ENCODE data around the gene BCR. TPM values are rescaled to one million over a fixed set of nuclear protein-coding genes. Genes with fewer than 3 reads are reported as not detected.

Gene BCR
- total RNA-seq, 2 experiments from 2014 or later, result 60.0 to 64.8 TPM

GRCh38 chr22:23182309-23183060 lies 2.2 kb downstream of the BCR start:
- peaks cover 20% of the 10 kb centered on the region for H3K36me3 Mint-ChIP-seq (ENCODE audit: low read depth)
- H3K4me1 Mint-ChIP-seq (ENCODE audit: low read depth), result peaks cover 66% of the 10 kb centered on the region
- H3K9me3 Mint-ChIP-seq, result no peaks in the 10 kb centered on the region
- intact Hi-C loops (cut with DNase I, micrococcal nuclease), result loop anchor here (1.0 to 5.0 kb wide), 4 partner anchors 35 to 355 kb away; partner anchors contain the start of gene RSPH14 (in 1 of the 2)
- peak overlapping the region; percentile 82 for H3K4me3 ChIP-seq (ENCODE audit: low read length)
- no peaks in the 10 kb centered on the region for H3K27me3 ChIP-seq (ENCODE audit: control insufficient read depth in 1 of 2, insufficient read depth in 2 of 2, low read length in 2 of 2)
- peak overlapping the region; percentile 84 for H3K27ac Mint-ChIP-seq
- DNase-seq, result peak in 9 of 14 experiments; percentile 21 to 79 (median 42)
- H3K27me3 Mint-ChIP-seq, result no peaks in the 10 kb centered on the region
- H3K27ac ChIP-seq (ENCODE audit: low read depth in 1 of 2, low read length in 2 of 2), result peak overlapping the region; percentile 30 to 35
- no peaks in the 10 kb centered on the region for H3K36me3 ChIP-seq (ENCODE audit: insufficient read depth, low read length)
- H3K9me3 ChIP-seq (ENCODE audit: control insufficient read depth in 1 of 2, insufficient read depth in 1 of 2, low read length in 2 of 2), result no peaks in the 10 kb centered on the region
- H3K4me3 Mint-ChIP-seq, result peak overlapping the region; percentile 99
- ATAC-seq (ENCODE audit: poor library complexity), result peak; percentile 16
- peaks cover 81% of the 10 kb centered on the region for H3K4me1 ChIP-seq (ENCODE audit: insufficient read depth, low read length)
- CTCF ChIA-PET, result interaction anchor here (1.2 to 1.9 kb wide), 3 partner anchors 9 to 108 kb away, joined by 4 to 6 read pairs (median 6); no protein-coding TSS in a partner anchor
- TF ChIP-seq CTCF (IDR thresholded peaks at IDR 0.05), result no peak
- POLR2A ChIA-PET, result interaction anchor here (2.2 kb wide), 1 partner anchor 34 kb away, joined by 4 read pairs; no protein-coding TSS in a partner anchor

DNA sequence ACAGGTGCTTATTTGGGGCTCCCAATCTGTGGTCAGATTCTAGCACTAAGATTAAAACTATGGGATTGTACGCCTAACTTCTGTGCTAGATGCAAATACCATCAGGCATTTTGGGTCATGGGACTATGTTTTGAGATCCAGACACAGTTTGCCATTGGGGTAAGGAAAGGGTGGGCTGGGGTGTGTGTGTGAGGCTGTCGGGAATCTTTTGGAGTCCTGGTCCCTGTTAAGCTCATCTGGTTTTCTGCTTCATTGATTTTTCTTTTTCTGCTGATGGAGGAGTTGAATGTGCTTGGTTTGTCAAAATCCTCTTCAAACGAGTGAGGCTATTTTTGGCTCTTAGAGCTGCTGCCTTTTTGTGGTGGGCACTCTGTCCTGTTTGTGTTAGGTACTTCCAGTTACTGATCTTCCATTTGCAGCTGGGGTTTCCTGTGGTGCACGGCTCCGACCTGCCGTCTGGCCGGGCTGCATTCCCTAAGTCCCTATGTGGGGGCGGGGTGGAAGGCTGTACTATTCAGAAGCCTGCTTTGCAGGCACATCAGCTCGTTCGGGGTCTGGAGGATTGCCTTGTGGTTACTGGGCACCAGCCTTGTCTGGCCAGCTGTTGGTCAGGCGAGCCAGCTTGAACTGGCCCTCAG lies 2.9 kb downstream of the BCR start:
- H3K4me1 ChIP-seq (ENCODE audit: insufficient read depth, low read length), result peaks cover 83% of the 10 kb centered on the region
- intact Hi-C loops (cut with DNase I, micrococcal nuclease), result loop anchor here (5.0 kb wide), 3 partner anchors 34 to 354 kb away; partner anchors contain the start of gene RSPH14 (in 1 of the 2)
- H3K27ac Mint-ChIP-seq, result peak overlapping the region; percentile 84
- no peaks in the 10 kb centered on the region for H3K9me3 ChIP-seq (ENCODE audit: control insufficient read depth in 1 of 2, insufficient read depth in 1 of 2, low read length in 2 of 2)
- POLR2A ChIA-PET, result interaction anchor here (0.9 to 1.4 kb wide), 3 partner anchors 33 to 60 kb away, joined by 3 to 4 read pairs (median 4); no protein-coding TSS in a partner anchor
- no peak for ATAC-seq (ENCODE audit: poor library complexity)
- TF ChIP-seq CTCF (IDR thresholded peaks at IDR 0.05), result no peak
- H3K4me1 Mint-ChIP-seq (ENCODE audit: low read depth), result peaks cover 73% of the 10 kb centered on the region
- peak overlapping the region; percentile 30 to 36 for H3K27ac ChIP-seq (ENCODE audit: low read depth in 1 of 2, low read length in 2 of 2)
- H3K4me3 Mint-ChIP-seq, result peak overlapping the region; percentile 99
- peak overlapping the region; percentile 82 for H3K4me3 ChIP-seq (ENCODE audit: low read length)
- no peaks in the 10 kb centered on the region for H3K27me3 Mint-ChIP-seq
- no peaks in the 10 kb centered on the region for H3K9me3 Mint-ChIP-seq
- no peak for DNase-seq
- H3K36me3 Mint-ChIP-seq (ENCODE audit: low read depth), result peaks cover 26% of the 10 kb centered on the region
- H3K27me3 ChIP-seq (ENCODE audit: control insufficient read depth in 1 of 2, insufficient read depth in 2 of 2, low read length in 2 of 2), result no peaks in the 10 kb centered on the region
- no peaks in the 10 kb centered on the region for H3K36me3 ChIP-seq (ENCODE audit: insufficient read depth, low read length)
- CTCF ChIA-PET, result interaction anchor here (1.2 to 1.9 kb wide), 4 partner anchors 10 to 107 kb away, joined by 4 to 6 read pairs (median 5); no protein-coding TSS in a partner anchor

DNA sequence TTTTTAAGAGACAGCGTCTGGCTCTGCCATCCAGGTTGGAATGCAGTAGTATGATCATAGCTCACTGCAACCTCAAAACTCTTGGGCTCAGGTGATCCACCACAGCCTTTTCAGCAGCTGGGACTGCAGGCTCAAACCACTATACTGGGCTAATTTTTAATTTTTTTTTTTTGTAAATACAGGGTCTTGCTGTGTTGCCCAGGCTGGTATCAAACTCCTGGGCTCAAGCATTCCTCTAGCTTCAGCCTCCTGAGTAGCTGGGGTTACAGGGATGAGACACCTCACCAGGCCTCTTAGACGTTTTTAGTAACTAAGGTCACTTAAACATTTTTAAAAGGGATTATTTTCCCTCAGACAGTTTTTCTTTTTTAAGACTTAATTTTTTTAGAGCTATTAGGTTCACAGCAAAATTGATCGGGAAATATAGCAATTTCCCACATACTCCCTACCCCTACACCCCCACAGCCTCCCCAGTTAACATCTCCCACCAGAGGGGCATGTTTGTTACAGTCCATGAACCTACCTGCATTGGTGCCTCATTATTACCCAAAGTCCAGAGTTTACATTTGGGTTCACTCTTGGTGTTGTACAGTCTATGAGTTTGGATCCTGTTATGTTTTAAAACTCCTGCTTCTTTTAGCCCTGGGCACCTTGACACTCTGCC lies 3.9 kb downstream of the BCR start:
- intact Hi-C loops (cut with DNase I, micrococcal nuclease), result loop anchor here (5.0 kb wide), 3 partner anchors 33 to 353 kb away; partner anchors contain the start of gene RSPH14 (in 1 of the 2)
- H3K4me1 Mint-ChIP-seq (ENCODE audit: low read depth), result peaks cover 66% of the 10 kb centered on the region
- no peaks in the 10 kb centered on the region for H3K27me3 ChIP-seq (ENCODE audit: control insufficient read depth in 1 of 2, insufficient read depth in 2 of 2, low read length in 2 of 2)
- CTCF ChIA-PET, result interaction anchor here (0.7 to 1.5 kb wide), 2 partner anchors 30 to 98 kb away, joined by 4 read pairs; no protein-coding TSS in a partner anchor
- peak overlapping the region; percentile 82 for H3K4me3 ChIP-seq (ENCODE audit: low read length)
- peaks cover 74% of the 10 kb centered on the region for H3K4me1 ChIP-seq (ENCODE audit: insufficient read depth, low read length)
- H3K27me3 Mint-ChIP-seq, result no peaks in the 10 kb centered on the region
- no peak for TF ChIP-seq CTCF (IDR thresholded peaks at IDR 0.05)
- peak overlapping the region; percentile 84 for H3K27ac Mint-ChIP-seq
- H3K36me3 Mint-ChIP-seq (ENCODE audit: low read depth), result peaks cover 31% of the 10 kb centered on the region
- peak overlapping the region; percentile 1 to 2 for H3K27ac ChIP-seq (ENCODE audit: low read depth in 1 of 2, low read length in 2 of 2)
- no peaks in the 10 kb centered on the region for H3K36me3 ChIP-seq (ENCODE audit: insufficient read depth, low read length)
- no peak for ATAC-seq (ENCODE audit: poor library complexity)
- H3K9me3 ChIP-seq (ENCODE audit: control insufficient read depth in 1 of 2, insufficient read depth in 1 of 2, low read length in 2 of 2), result no peaks in the 10 kb centered on the region
- no peaks in the 10 kb centered on the region for H3K9me3 Mint-ChIP-seq
- POLR2A ChIA-PET, result interaction anchor here (0.7 to 1.4 kb wide), 4 partner anchors 10 to 59 kb away, joined by 3 to 4 read pairs (median 4); no protein-coding TSS in a partner anchor
- DNase-seq, result no peak
- peak overlapping the region; percentile 99 for H3K4me3 Mint-ChIP-seq
